ENCODE data around the gene PPFIA3.

Gene PPFIA3

GRCh38 chr19:49167857-49168409 lies 48.6 kb downstream of the PPFIA3 start:
- no peak overlapping the region for H3K4me3 ChIP-seq (ENCODE audit: low read depth in 1 of 2, low read length in 2 of 2)
- no peaks in the 10 kb centered on the region for H3K79me2 ChIP-seq (ENCODE audit: insufficient read depth, low read length)
- H3K9me3 ChIP-seq (ENCODE audit: insufficient read depth, low read length, severe bottlenecking) = no peaks in the 10 kb centered on the region
- no peak for TF ChIP-seq EZH2 (IDR thresholded peaks at IDR 0.05; ENCODE audit: borderline replicate concordance, low read depth, low read length, severe bottlenecking)
- TF ChIP-seq CTCF (IDR thresholded peaks at IDR 0.05; ENCODE audit: borderline replicate concordance, extremely low read depth, low read length, poor library complexity, severe bottlenecking) = no peak
- no peaks in the 10 kb centered on the region for H3K4me1 ChIP-seq (ENCODE audit: insufficient read depth, low read length)
- H3K4me2 ChIP-seq (ENCODE audit: insufficient read depth, low read length) = no peak overlapping the region
- no peak overlapping the region for H3K9ac ChIP-seq (ENCODE audit: low read depth, low read length)
- no peaks in the 10 kb centered on the region for H3K27me3 ChIP-seq (ENCODE audit: insufficient read depth, low read length, poor library complexity)
- H3K36me3 ChIP-seq (ENCODE audit: insufficient read depth, low read length) = no peaks in the 10 kb centered on the region
- H4K20me1 ChIP-seq (ENCODE audit: insufficient read depth, low read length) = no peaks in the 10 kb centered on the region
- no peak overlapping the region for H2AFZ ChIP-seq (ENCODE audit: low read depth, low read length)
- ATAC-seq (ENCODE audit: insufficient read depth, low read depth) = no peak
- H3K27ac ChIP-seq (ENCODE audit: low read length) = no peak overlapping the region
- no peak for DNase-seq

GRCh38 chr19:49168421-49168820 lies 49.1 kb downstream of the PPFIA3 start:
- H3K9ac ChIP-seq (ENCODE audit: low read depth, low read length) = no peak overlapping the region
- TF ChIP-seq CTCF (IDR thresholded peaks at IDR 0.05; ENCODE audit: borderline replicate concordance, extremely low read depth, low read length, poor library complexity, severe bottlenecking) = no peak
- TF ChIP-seq EZH2 (IDR thresholded peaks at IDR 0.05; ENCODE audit: borderline replicate concordance, low read depth, low read length, severe bottlenecking) = no peak
- H2AFZ ChIP-seq (ENCODE audit: low read depth, low read length) = no peak overlapping the region
- DNase-seq (no peak), ATAC-seq (ENCODE audit: insufficient read depth, low read depth) (no peak)
- H3K27me3 ChIP-seq (ENCODE audit: insufficient read depth, low read length, poor library complexity) = no peaks in the 10 kb centered on the region
- H3K9me3 ChIP-seq (ENCODE audit: insufficient read depth, low read length, severe bottlenecking) = no peaks in the 10 kb centered on the region
- H3K79me2 ChIP-seq (ENCODE audit: insufficient read depth, low read length) = no peaks in the 10 kb centered on the region
- no peaks in the 10 kb centered on the region for H4K20me1 ChIP-seq (ENCODE audit: insufficient read depth, low read length)
- H3K36me3 ChIP-seq (ENCODE audit: insufficient read depth, low read length) = no peaks in the 10 kb centered on the region
- H3K4me1 ChIP-seq (ENCODE audit: insufficient read depth, low read length) = no peaks in the 10 kb centered on the region
- H3K4me3 ChIP-seq (ENCODE audit: low read depth in 1 of 2, low read length in 2 of 2) = no peak overlapping the region
- no peak overlapping the region for H3K27ac ChIP-seq (ENCODE audit: low read length)
- H3K4me2 ChIP-seq (ENCODE audit: insufficient read depth, low read length) = no peak overlapping the region

- Histone ChIP-seq H3K4me1 (ENCODE audit: insufficient read depth, low read length) (no peaks in the 10 kb centered on the region), H3K27me3 (ENCODE audit: insufficient read depth, low read length, poor library complexity) (no peaks in the 10 kb centered on the region), H3K4me3 (ENCODE audit: low read depth in 1 of 2, low read length in 2 of 2) (no peak overlapping the region), H2AFZ (ENCODE audit: low read depth, low read length) (no peak overlapping the region), H3K27ac (ENCODE audit: low read length) (no peak overlapping the region), H4K20me1 (ENCODE audit: insufficient read depth, low read length) (no peaks in the 10 kb centered on the region), H3K4me2 (ENCODE audit: insufficient read depth, low read length) (no peak overlapping the region), H3K9me3 (ENCODE audit: insufficient read depth, low read length, severe bottlenecking) (no peaks in the 10 kb centered on the region), H3K36me3 (ENCODE audit: insufficient read depth, low read length) (no peaks in the 10 kb centered on the region), H3K9ac (ENCODE audit: low read depth, low read length) (no peak overlapping the region), H3K79me2 (ENCODE audit: insufficient read depth, low read length) (no peaks in the 10 kb centered on the region)
- DNase-seq (no peak), ATAC-seq (ENCODE audit: insufficient read depth, low read depth) (no peak)
- TF ChIP-seq EZH2 (IDR thresholded peaks at IDR 0.05; ENCODE audit: borderline replicate concordance, low read depth, low read length, severe bottlenecking) (no peak), CTCF (IDR thresholded peaks at IDR 0.05; ENCODE audit: borderline replicate concordance, extremely low read depth, low read length, poor library complexity, severe bottlenecking) (no peak)
Observed at GRCh38 chr19:49173198-49173597, 53.9 kb downstream of the PPFIA3 start.

DNA sequence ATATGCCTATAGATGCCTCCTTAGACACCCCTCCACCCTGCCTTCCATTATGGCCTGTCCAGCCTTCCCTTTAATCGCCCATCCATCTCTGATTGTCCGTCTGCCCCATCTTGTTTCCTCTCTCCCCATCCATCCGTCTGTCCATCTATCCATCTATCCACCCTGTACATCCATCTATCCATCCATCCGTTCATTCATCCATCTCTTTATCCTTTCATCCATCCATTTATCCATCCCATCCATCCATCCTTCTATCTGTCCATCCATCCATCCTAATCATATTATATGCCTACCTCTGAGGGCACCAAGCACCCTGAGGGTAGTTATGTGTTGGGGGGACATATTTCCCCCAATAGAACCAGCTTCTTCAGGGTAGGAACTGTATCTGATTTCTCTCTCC lies 61.3 kb downstream of the PPFIA3 start:
- no peaks in the 10 kb centered on the region for H3K79me2 ChIP-seq (ENCODE audit: insufficient read depth, low read length)

More for the DNA sequence above, 61.3 kb downstream of the PPFIA3 start:
- Histone ChIP-seq H3K9me3 (ENCODE audit: insufficient read depth, low read length, severe bottlenecking) (peaks cover 3% of the 10 kb centered on the region), H2AFZ (ENCODE audit: low read depth, low read length) (no peak overlapping the region), H3K4me1 (ENCODE audit: insufficient read depth, low read length) (no peaks in the 10 kb centered on the region), H3K4me2 (ENCODE audit: insufficient read depth, low read length) (no peak overlapping the region), H3K4me3 (ENCODE audit: low read depth in 1 of 2, low read length in 2 of 2) (no peak overlapping the region), H3K27ac (ENCODE audit: low read length) (no peak overlapping the region), H3K27me3 (ENCODE audit: insufficient read depth, low read length, poor library complexity) (no peaks in the 10 kb centered on the region), H3K9ac (ENCODE audit: low read depth, low read length) (no peak overlapping the region), H3K36me3 (ENCODE audit: insufficient read depth, low read length) (no peaks in the 10 kb centered on the region), H4K20me1 (ENCODE audit: insufficient read depth, low read length) (no peaks in the 10 kb centered on the region)
- TF ChIP-seq CTCF (IDR thresholded peaks at IDR 0.05; ENCODE audit: borderline replicate concordance, extremely low read depth, low read length, poor library complexity, severe bottlenecking) = no peak
- TF ChIP-seq EZH2 (IDR thresholded peaks at IDR 0.05; ENCODE audit: borderline replicate concordance, low read depth, low read length, severe bottlenecking) = no peak
- DNase-seq = no peak
- ATAC-seq (ENCODE audit: insufficient read depth, low read depth) = no peak
